Thymus (tissue), 11 donors: ENCODE data around the gene SLC28A2. TPM values are rescaled to one million over a fixed set of nuclear protein-coding genes. Genes with fewer than 3 reads are reported as not detected.
"Not testable (repeated sequence)": the region's sequence is repeated elsewhere in the genome, so short reads cannot be mapped to it uniquely, and the experiment has no call there.

Experiments
- DNase-seq, 9 donors: peaks; one replicate each; pipeline ENCODE4 v3.0.0-alpha.2; 2013; ENCODE audit warnings: low spot score in 9 of 9, low read depth in 6 of 9, missing footprints in 1 of 9
- H3K27ac ChIP-seq, 2 donors: one replicate each; pipeline ENCODE4 v1.5.1; 2013; ENCODE audit warnings: control low read depth in 1 of 2, low read depth in 1 of 2, low read length in 1 of 2, mild to moderate bottlenecking in 1 of 2, moderate library complexity in 1 of 2
- H3K27me3 ChIP-seq, 2 donors: one replicate each; pipeline ENCODE4 v1.5.1; 2013; ENCODE audit warnings: low read length in 1 of 2; ENCODE audit not compliant: control insufficient read depth in 2 of 2, insufficient read depth in 1 of 2
- H3K36me3 ChIP-seq, 2 donors: one replicate each; pipeline ENCODE4 v1.5.1; 2013; ENCODE audit warnings: low read length in 1 of 2, mild to moderate bottlenecking in 1 of 2, moderate library complexity in 1 of 2; ENCODE audit not compliant: control insufficient read depth in 2 of 2, insufficient read depth in 2 of 2
- H3K4me1 ChIP-seq, 2 donors: one replicate each; pipeline ENCODE4 v1.5.1; 2013; ENCODE audit warnings: low read length in 2 of 2; ENCODE audit not compliant: control insufficient read depth in 2 of 2, insufficient read depth in 2 of 2
- H3K4me3 ChIP-seq, 2 donors: one replicate each; pipeline ENCODE4 v1.5.1; 2013; ENCODE audit warnings: low read length in 2 of 2, control low read depth in 1 of 2, mild to moderate bottlenecking in 1 of 2
- H3K9me3 ChIP-seq, 2 donors: one replicate each; pipeline ENCODE4 v1.5.1; 2013; ENCODE audit warnings: low read length in 1 of 2, mild to moderate bottlenecking in 1 of 2; ENCODE audit not compliant: control insufficient read depth in 2 of 2, insufficient read depth in 1 of 2
- WGBS: extraction: QIAGEN DNeasy Blood & Tissue Kit; methylation state at CpG from one replicate; pipeline ENCODE4 v1.1.7; 2013; 5-methylcytosine and 5-hydroxymethylcytosine counted together
- polyA plus RNA-seq: library from polyadenylated mRNA; stranded (reverse); fragments of 200-250 nt; gene quantifications from one replicate; pipeline ENCODE4 v1.2.3, GENCODE V29; 2013
- total RNA-seq: library from RNA; stranded (reverse); fragments of 120-200 nt; gene quantifications from one replicate; pipeline ENCODE4 v1.2.4, GENCODE V29; 2013
- donor health status: healthy.

Gene SLC28A2
- total and polyA plus RNA-seq, 2 donors = 0.02 TPM; not detected in 1

DNA sequence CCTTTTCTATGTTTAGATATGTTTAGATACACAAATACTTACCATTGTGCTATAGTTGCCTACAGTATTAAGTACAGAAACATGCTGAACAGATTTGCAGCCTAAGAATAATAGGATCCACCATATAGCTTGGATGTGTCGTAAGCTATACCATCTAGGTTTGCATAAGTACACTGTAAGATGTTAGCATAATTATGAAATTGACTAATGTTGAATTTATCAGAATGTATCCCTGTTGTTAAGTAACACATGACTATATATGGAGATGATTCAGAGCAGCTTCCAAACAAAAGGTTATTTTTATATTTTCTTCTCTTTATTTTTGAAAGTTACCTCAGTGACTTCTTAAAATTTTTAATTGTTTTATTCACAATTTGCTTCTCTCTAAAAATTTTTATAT is 2.4 kb downstream of the SLC28A2 start:
- Histone ChIP-seq H3K36me3 (no peaks in the 10 kb centered on the region), H3K27ac (no peak overlapping the region)

DNA sequence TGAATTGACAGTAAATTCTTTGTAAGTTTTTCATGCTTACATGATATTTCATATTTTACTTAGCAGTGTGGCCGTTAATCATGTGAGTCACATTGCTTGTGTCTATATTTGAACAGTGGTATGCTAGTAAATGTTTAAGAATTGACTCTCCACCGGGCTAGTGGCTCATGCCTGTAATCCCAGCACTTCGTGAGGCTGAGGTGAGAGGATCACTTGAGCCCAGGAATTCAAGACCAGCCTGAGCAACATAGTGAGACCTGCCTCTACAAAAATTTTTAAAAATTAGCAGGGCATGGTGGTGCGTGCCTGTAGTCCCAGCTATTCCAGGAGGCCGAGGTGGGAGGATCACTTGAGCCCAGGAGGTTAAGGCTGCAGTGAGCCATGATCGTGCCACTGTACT is 2.8 kb downstream of the SLC28A2 start:
- not testable (repeated sequence) for H3K27ac ChIP-seq, DNase-seq, H3K9me3 ChIP-seq, H3K4me1 ChIP-seq, H3K27me3 ChIP-seq, H3K36me3 ChIP-seq, H3K4me3 ChIP-seq
- 78% methylated on average over 6 of the region's 6 CpGs for WGBS

More for the DNA sequence above, 2.4 kb downstream of the SLC28A2 start:
- H3K4me1 ChIP-seq = no peaks in the 10 kb centered on the region
- H3K4me3 ChIP-seq = no peak overlapping the region
- H3K9me3 ChIP-seq = no peaks in the 10 kb centered on the region
- no peak for DNase-seq
- no peaks in the 10 kb centered on the region for H3K27me3 ChIP-seq
- WGBS = 99% methylated on average over 1 of the region's 1 CpG

DNA sequence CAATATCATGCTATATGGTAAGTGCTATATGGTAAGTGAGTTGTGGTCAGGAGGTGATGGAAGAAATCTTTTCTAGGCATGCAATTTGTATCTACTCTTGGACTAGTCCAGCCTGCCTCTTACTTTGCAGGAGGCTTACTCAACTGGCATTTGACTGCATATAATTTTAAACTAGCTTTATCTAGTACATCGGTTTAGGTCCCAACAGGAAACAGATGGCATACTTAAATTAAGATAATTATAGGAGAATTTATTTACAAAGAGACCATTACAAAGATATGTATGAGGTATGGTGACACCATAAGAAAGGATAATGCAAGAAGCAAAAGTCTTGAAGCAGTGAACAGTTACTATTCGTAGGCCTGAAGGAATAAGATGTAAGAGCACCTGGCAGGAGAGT is 7.8 kb downstream of the SLC28A2 start:
- no peak overlapping the region for H3K27ac ChIP-seq
- WGBS = 34% methylated on average over 2 of the region's 2 CpGs
- no peaks in the 10 kb centered on the region for H3K9me3 ChIP-seq
- no peaks in the 10 kb centered on the region for H3K27me3 ChIP-seq
- DNase-seq = no peak
- no peaks in the 10 kb centered on the region for H3K36me3 ChIP-seq
- no peak overlapping the region for H3K4me3 ChIP-seq
- H3K4me1 ChIP-seq = no peaks in the 10 kb centered on the region

DNA sequence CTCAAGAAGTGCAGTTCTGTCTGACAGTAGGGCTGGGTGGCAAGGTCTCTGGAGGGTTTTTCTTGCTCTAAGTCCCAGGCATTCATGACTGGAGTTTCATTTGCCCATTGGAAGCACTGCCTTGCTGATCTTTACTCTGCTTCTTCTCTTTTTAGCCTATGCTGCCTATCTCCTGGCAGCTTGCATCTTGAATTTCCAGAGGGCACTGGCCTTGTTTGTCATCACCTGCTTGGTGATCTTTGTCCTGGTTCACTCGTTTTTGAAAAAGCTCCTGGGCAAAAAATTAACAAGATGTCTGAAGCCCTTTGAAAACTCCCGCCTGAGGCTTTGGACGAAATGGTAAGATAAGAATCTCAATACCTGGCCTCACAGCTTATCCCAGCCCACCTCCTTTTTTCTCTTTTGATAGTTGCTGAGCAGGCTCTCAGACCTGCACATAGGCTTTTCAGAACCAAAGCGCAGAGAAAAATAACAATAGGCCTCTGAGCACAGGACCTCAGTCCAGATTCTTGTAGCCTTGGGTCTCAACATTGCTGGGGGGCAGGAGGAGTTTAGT is 10.9 kb downstream of the SLC28A2 start:
- Histone ChIP-seq H3K27me3 (no peaks in the 10 kb centered on the region), H3K27ac (no peak overlapping the region), H3K36me3 (no peaks in the 10 kb centered on the region), H3K4me3 (no peak overlapping the region), H3K4me1 (no peaks in the 10 kb centered on the region), H3K9me3 (no peaks in the 10 kb centered on the region)
- WGBS = 94% methylated on average over 4 of the region's 4 CpGs
- no peak for DNase-seq

DNA sequence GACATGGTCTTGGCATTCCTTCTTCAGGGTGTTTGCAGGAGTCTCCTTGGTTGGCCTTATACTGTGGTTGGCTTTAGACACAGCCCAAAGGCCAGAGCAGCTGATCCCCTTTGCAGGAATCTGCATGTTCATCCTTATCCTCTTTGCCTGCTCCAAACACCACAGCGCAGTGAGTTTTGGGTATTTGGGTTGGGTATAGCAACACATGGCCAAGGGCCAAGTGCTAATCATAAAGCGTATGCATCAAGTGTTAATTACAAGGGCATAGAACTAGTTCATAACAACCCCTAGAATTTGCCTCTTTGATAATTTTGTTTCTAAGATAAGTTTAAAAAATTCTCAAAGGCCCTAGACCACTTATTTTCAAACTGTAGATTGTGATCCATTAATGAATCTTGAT is 11.8 kb downstream of the SLC28A2 start:
- no peak overlapping the region for H3K27ac ChIP-seq

DNA sequence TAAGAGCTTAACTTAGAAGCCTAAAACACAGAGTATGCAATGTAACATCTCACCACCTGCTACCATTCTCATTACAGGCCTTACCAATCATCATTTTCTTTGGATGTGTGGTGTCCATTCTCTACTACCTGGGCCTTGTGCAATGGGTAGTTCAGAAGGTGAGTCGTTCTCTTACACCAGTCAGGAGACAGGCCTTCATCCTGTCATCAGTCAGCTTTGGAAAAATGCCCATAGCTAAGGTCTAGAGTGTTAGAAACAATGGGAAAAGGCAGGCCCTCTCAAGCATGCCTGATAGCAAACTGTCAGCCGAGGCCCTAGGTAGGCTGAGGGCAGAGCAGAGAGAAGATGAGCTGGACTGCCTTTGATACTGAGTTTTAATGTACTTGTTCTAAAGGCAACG is 13.5 kb downstream of the SLC28A2 start:
- H3K4me1 ChIP-seq = no peaks in the 10 kb centered on the region
- no peak overlapping the region for H3K4me3 ChIP-seq
- no peaks in the 10 kb centered on the region for H3K27me3 ChIP-seq
- H3K36me3 ChIP-seq = no peaks in the 10 kb centered on the region
- H3K9me3 ChIP-seq = no peaks in the 10 kb centered on the region
- no peak overlapping the region for H3K27ac ChIP-seq
- no peak for DNase-seq
- 97% methylated on average over 3 of the region's 3 CpGs for WGBS

More for the DNA sequence above, 11.8 kb downstream of the SLC28A2 start:
- DNase-seq = no peak
- H3K9me3 ChIP-seq = no peaks in the 10 kb centered on the region
- no peaks in the 10 kb centered on the region for H3K4me1 ChIP-seq
- H3K36me3 ChIP-seq = no peaks in the 10 kb centered on the region
- 97% methylated on average over 2 of the region's 2 CpGs for WGBS
- no peaks in the 10 kb centered on the region for H3K27me3 ChIP-seq
- H3K4me3 ChIP-seq = no peak overlapping the region

DNA sequence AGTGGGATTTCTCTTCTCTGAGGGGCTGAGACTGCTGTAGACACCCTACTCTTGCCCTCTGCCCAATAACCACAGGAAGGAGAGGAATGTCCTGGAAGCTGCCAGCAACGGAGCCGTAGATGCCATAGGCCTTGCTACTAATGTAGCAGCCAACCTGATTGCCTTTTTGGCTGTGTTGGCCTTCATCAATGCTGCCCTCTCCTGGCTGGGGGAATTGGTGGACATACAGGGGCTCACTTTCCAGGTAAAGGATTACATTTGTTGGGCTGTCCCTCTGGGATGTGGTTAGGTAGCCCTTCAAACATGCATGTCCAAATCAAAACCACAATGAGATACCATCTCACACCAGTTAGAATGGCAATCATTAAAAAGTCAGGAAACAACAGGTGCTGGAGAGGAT is 16.1 kb downstream of the SLC28A2 start:
- no peak overlapping the region for H3K4me3 ChIP-seq
- no peak for DNase-seq
- no peak overlapping the region for H3K27ac ChIP-seq
- H3K9me3 ChIP-seq = no peaks in the 10 kb centered on the region
- no peaks in the 10 kb centered on the region for H3K4me1 ChIP-seq
- no peaks in the 10 kb centered on the region for H3K36me3 ChIP-seq
- no peaks in the 10 kb centered on the region for H3K27me3 ChIP-seq
- WGBS = 81% methylated on average over 2 of the region's 2 CpGs

DNA sequence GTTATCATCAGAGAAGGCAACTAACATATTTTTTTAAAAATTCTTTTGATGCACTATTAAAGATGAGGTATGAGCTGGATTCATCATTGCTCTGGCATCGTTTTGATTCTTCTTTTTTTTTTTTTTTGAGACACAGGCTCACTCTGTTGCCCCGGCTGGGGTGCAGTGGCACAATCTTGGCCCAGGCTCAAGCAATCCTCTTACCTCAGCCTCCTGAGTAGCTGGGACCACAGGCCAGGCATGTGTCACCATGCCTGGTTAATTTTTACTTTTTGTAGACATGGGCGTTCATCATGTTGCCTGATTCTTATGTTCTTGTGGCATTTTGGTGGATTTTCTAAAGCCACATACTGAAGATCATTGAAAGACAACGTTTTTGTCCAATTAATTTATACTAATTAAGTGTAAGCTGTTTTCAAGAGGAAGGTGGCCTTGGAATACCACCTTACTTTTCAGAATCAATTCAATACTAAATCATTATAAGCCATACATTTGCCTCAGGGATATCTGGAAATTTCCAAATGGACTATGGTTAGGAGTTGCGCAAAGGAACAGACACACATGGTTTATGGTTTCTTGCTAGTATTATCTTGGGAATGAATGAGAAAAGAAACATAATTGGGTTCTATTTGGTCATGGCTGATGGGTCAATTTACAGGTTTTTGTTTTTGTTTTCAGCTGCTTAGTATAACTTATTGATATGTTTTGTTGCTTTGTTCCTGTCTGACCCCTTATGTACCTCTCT is 22.8 kb downstream of the SLC28A2 start:
- Histone ChIP-seq H3K9me3 (no peaks in the 10 kb centered on the region), H3K36me3 (no peaks in the 10 kb centered on the region), H3K4me3 (no peak overlapping the region), H3K27ac (no peak overlapping the region), H3K4me1 (peaks cover 6 to 7% of the 10 kb centered on the region in 2 donors), H3K27me3 (no peaks in the 10 kb centered on the region)
- WGBS = 93% methylated on average over 5 of the region's 5 CpGs
- no peak for DNase-seq

DNA sequence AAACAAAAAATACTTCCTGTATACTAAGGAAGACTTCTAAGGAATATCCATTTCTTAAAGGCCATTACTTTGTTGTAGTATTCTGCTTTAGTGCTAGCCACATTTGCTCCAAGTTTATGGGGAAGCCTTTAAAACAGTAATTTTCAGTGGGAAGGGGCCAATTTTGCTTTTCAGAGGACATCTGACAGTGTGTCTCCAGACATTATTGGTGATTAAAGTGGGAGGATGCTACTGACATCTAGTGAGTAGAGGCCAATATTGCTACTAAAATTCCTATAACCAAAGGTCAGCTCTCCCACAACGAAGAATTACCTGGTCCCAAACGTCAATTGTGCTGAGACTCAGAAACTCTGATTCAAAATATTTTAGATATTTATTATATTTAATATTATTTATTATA is 24.8 kb downstream of the SLC28A2 start:
- H3K27me3 ChIP-seq = no peaks in the 10 kb centered on the region
- no peaks in the 10 kb centered on the region for H3K36me3 ChIP-seq
- DNase-seq = peak in 1 of 9 donors; percentile 14
- H3K4me1 ChIP-seq = peaks cover 7% of the 10 kb centered on the region in 2 donors
- H3K4me3 ChIP-seq = no peak overlapping the region
- H3K9me3 ChIP-seq = no peaks in the 10 kb centered on the region
- H3K27ac ChIP-seq = no peak overlapping the region
- WGBS = 11% methylated on average over 2 of the region's 2 CpGs
